ENCODE data around the gene COL16A1. TPM values are rescaled to one million over a fixed set of nuclear protein-coding genes. Genes with fewer than 3 reads are reported as not detected.

COL16A1 gene
- total RNA-seq, 1 donor from 2014 or later: 53.5 TPM

DNA sequence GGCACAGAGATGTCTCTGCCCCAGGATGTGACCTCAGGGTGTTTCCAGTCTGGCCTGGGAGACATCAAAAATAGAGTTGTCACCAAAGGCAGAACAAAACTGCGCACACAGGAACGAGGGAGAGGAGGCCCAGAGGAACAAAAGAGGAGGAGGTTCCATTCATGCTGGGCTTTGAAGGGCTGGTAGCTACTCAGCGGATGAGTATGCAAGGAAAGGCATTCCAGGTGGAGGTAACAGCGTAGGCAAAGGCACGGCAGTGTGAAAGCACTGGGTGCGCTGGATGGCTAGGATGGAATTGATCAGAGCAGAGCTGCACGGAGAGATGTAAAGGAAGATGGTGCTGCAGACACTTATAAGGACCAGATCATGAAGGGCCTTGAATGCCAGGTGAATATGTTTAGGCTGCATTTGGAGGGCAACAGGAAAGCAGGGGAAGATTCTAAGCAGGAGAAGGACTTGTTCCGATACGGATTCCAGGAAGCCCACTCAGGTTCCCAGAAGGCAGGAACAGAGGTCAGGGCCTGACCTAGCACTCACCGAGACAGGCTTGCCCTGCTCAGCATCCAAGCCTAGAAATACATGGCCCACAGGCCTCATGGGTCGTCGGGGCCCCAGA, 6.3 kb downstream of the COL16A1 start:
- Mint-ChIP-seq H3K9me3 (no peaks in the 10 kb centered on the region), H3K36me3 (no peaks in the 10 kb centered on the region), H3K4me1 (ENCODE audit: unreplicated experiment) (peaks cover 42% of the 10 kb centered on the region), H3K27ac (no peak overlapping the region), H3K4me3 (no peak overlapping the region), H3K27me3 (peaks cover 3% of the 10 kb centered on the region)
- no peak for TF ChIP-seq CTCF (conservative IDR thresholded peaks at IDR 0.05)
- DNase-seq (ENCODE audit: extremely low spot score, unreplicated experiment): no peak

- Mint-ChIP-seq H3K4me1 (ENCODE audit: unreplicated experiment) (peaks cover 32% of the 10 kb centered on the region), H3K27ac (no peak overlapping the region)
Measured at GRCh38 chr1:31696242-31696641, 7.6 kb downstream of the COL16A1 start.

GRCh38 chr1:31695327-31695726, 8.5 kb downstream of the COL16A1 start:
- Mint-ChIP-seq H3K36me3 (no peaks in the 10 kb centered on the region), H3K27me3 (peaks cover 3% of the 10 kb centered on the region), H3K9me3 (no peaks in the 10 kb centered on the region), H3K4me1 (ENCODE audit: unreplicated experiment) (peaks cover 23% of the 10 kb centered on the region), H3K27ac (no peak overlapping the region), H3K4me3 (no peak overlapping the region)
- TF ChIP-seq CTCF (conservative IDR thresholded peaks at IDR 0.05): no peak
- no peak for DNase-seq (ENCODE audit: extremely low spot score, unreplicated experiment)

More at GRCh38 chr1:31696242-31696641, 7.6 kb downstream of the COL16A1 start:
- DNase-seq (ENCODE audit: extremely low spot score, unreplicated experiment): no peak
- TF ChIP-seq CTCF (conservative IDR thresholded peaks at IDR 0.05): no peak
- no peak overlapping the region for H3K4me3 Mint-ChIP-seq
- no peaks in the 10 kb centered on the region for H3K9me3 Mint-ChIP-seq
- no peaks in the 10 kb centered on the region for H3K36me3 Mint-ChIP-seq
- peaks cover 3% of the 10 kb centered on the region for H3K27me3 Mint-ChIP-seq

- H3K4me1 Mint-ChIP-seq (ENCODE audit: unreplicated experiment): peaks cover 21% of the 10 kb centered on the region
Measured at GRCh38 chr1:31694964-31695313, 8.9 kb downstream of the COL16A1 start.

GRCh38 chr1:31694069-31694963, 9.5 kb downstream of the COL16A1 start:
- Mint-ChIP-seq H3K36me3 (no peaks in the 10 kb centered on the region), H3K9me3 (no peaks in the 10 kb centered on the region), H3K27me3 (peaks cover 3% of the 10 kb centered on the region), H3K4me1 (ENCODE audit: unreplicated experiment) (peaks cover 16% of the 10 kb centered on the region), H3K27ac (no peak overlapping the region), H3K4me3 (no peak overlapping the region)
- no peak for TF ChIP-seq CTCF (conservative IDR thresholded peaks at IDR 0.05)
- no peak for DNase-seq (ENCODE audit: extremely low spot score, unreplicated experiment)

More at GRCh38 chr1:31694964-31695313, 8.9 kb downstream of the COL16A1 start:
- Mint-ChIP-seq H3K9me3 (no peaks in the 10 kb centered on the region), H3K4me3 (no peak overlapping the region), H3K27me3 (peaks cover 3% of the 10 kb centered on the region), H3K27ac (no peak overlapping the region), H3K36me3 (no peaks in the 10 kb centered on the region)
- no peak for TF ChIP-seq CTCF (conservative IDR thresholded peaks at IDR 0.05)
- no peak for DNase-seq (ENCODE audit: extremely low spot score, unreplicated experiment)
